ENCODE results near the gene POGLUT2. TPM values are rescaled to one million over a fixed set of nuclear protein-coding genes. Genes with fewer than 3 reads are reported as not detected.

The POGLUT2 gene
- total and polyA plus RNA-seq, 5 donors from 2014 or later, result 0.20 to 1.2 (median 0.96) TPM

DNA sequence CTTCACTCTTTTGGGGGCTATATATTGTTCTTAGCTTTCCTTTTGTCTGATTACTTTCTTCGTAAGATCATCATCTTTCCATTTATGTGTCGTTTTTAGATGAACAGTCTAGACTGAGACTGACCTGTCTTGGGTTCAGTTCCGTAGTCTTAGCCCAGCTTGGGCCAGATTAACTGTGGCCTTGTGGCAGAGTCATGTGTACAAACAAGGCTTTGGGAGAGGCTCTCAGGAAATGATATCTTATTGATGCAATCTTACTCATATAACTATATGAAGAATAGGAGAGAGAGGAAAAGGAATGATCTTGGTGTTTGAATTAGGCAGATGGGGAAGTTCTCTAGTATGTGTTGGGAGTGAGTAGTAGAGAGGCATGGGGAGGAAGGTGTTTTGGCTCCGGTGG, 40.2 kb upstream of the POGLUT2 start:
- Histone ChIP-seq H3K27me3 (ENCODE audit: control insufficient read depth, insufficient read depth, low read length) (no peaks in the 10 kb centered on the region), H3K4me3 (ENCODE audit: low read depth, low read length) (no peak overlapping the region), H3K27ac (ENCODE audit: insufficient read depth, low read length, poor library complexity, severe bottlenecking) (no peak overlapping the region), H3K9me3 (ENCODE audit: control insufficient read depth in 2 of 2, low read length in 2 of 2) (no peaks in the 10 kb centered on the region), H3K36me3 (ENCODE audit: control insufficient read depth, insufficient read depth, low read length) (no peaks in the 10 kb centered on the region), H3K4me1 (ENCODE audit: control insufficient read depth, insufficient read depth, low read length, poor library complexity, severe bottlenecking) (no peaks in the 10 kb centered on the region)
- Mint-ChIP-seq H3K4me1 (peaks cover 0 to 7% (median 0%) of the 10 kb centered on the region in 4 donors), H3K4me3 (no peak overlapping the region), H3K36me3 (peaks cover 25% of the 10 kb centered on the region), H3K9me3 (no peaks in the 10 kb centered on the region), H3K27ac (no peak overlapping the region), H3K27me3 (no peaks in the 10 kb centered on the region)
- no peak for ATAC-seq (ENCODE audit: low read depth in 2 of 2)
- DNase-seq, result no peak

DNA sequence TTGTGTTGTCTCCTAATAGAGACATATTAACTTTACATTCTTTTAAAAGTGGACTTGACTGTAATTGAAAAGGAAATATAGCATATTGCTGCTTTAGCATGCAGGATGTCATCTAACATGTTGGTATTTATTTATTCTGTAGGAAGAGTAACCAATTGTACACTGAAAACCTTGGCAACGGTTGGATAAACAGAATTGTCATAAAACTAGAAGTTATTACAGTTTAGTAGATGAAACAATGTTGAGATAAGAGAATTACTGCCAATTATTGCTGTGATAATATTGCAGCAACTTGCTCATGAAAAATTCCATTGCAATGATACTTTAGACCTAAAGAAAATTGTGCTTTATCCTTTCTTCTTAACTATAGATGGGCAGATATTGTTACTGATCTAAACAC, 39.5 kb upstream of the POGLUT2 start:
- ATAC-seq (ENCODE audit: low read depth in 2 of 2), result no peak
- H3K27me3 ChIP-seq (ENCODE audit: control insufficient read depth, insufficient read depth, low read length), result no peaks in the 10 kb centered on the region
- H3K9me3 ChIP-seq (ENCODE audit: control insufficient read depth in 2 of 2, low read length in 2 of 2), result no peaks in the 10 kb centered on the region
- H3K4me1 ChIP-seq (ENCODE audit: control insufficient read depth, insufficient read depth, low read length, poor library complexity, severe bottlenecking), result no peaks in the 10 kb centered on the region
- no peak overlapping the region for H3K27ac ChIP-seq (ENCODE audit: insufficient read depth, low read length, poor library complexity, severe bottlenecking)
- no peak overlapping the region for H3K4me3 ChIP-seq (ENCODE audit: low read depth, low read length)
- Mint-ChIP-seq H3K4me3 (no peak overlapping the region), H3K36me3 (peaks cover 25% of the 10 kb centered on the region), H3K4me1 (no peaks in the 10 kb centered on the region), H3K27ac (no peak overlapping the region), H3K9me3 (no peaks in the 10 kb centered on the region), H3K27me3 (no peaks in the 10 kb centered on the region)
- no peak for DNase-seq
- H3K36me3 ChIP-seq (ENCODE audit: control insufficient read depth, insufficient read depth, low read length), result no peaks in the 10 kb centered on the region

DNA sequence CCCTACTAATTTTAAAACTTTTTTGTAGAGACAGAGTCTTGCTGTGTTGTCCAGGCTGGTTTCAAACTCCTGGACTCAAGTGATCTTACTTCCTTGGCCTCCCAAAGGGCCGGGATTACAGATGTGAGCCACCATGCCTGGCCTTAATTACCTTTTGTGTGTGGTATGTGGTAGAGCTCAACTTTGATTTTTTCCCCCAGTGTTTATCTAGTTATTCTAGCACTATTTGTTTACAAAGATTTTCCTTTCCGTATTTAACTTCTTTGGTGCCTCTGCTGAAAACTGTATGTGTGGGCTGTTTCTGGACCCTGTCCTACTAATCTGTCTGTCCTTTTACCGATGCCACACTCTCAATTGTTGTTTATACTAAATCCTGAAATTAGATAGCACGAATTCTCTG, 37.7 kb upstream of the POGLUT2 start:
- Mint-ChIP-seq H3K36me3 (peaks cover 29% of the 10 kb centered on the region), H3K9me3 (no peaks in the 10 kb centered on the region), H3K4me1 (no peaks in the 10 kb centered on the region), H3K27me3 (no peaks in the 10 kb centered on the region), H3K4me3 (no peak overlapping the region), H3K27ac (no peak overlapping the region)
- Histone ChIP-seq H3K9me3 (ENCODE audit: control insufficient read depth in 2 of 2, low read length in 2 of 2) (no peaks in the 10 kb centered on the region), H3K4me3 (ENCODE audit: low read depth, low read length) (no peak overlapping the region), H3K36me3 (ENCODE audit: control insufficient read depth, insufficient read depth, low read length) (no peaks in the 10 kb centered on the region), H3K4me1 (ENCODE audit: control insufficient read depth, insufficient read depth, low read length, poor library complexity, severe bottlenecking) (no peaks in the 10 kb centered on the region), H3K27ac (ENCODE audit: insufficient read depth, low read length, poor library complexity, severe bottlenecking) (no peak overlapping the region), H3K27me3 (ENCODE audit: control insufficient read depth, insufficient read depth, low read length) (no peaks in the 10 kb centered on the region)
- DNase-seq, result no peak
- ATAC-seq (ENCODE audit: low read depth in 2 of 2), result no peak

- ATAC-seq (ENCODE audit: low read depth in 2 of 2) (no peak), DNase-seq (no peak)
- no peak overlapping the region for H3K4me3 Mint-ChIP-seq
- no peaks in the 10 kb centered on the region for H3K9me3 ChIP-seq (ENCODE audit: control insufficient read depth in 2 of 2, low read length in 2 of 2)
- H3K36me3 Mint-ChIP-seq, result peaks cover 16% of the 10 kb centered on the region
- no peaks in the 10 kb centered on the region for H3K4me1 Mint-ChIP-seq
- H3K27me3 ChIP-seq (ENCODE audit: control insufficient read depth, insufficient read depth, low read length), result no peaks in the 10 kb centered on the region
- no peak overlapping the region for H3K27ac Mint-ChIP-seq
- no peaks in the 10 kb centered on the region for H3K4me1 ChIP-seq (ENCODE audit: control insufficient read depth, insufficient read depth, low read length, poor library complexity, severe bottlenecking)
- no peak overlapping the region for H3K4me3 ChIP-seq (ENCODE audit: low read depth, low read length)
- H3K27ac ChIP-seq (ENCODE audit: insufficient read depth, low read length, poor library complexity, severe bottlenecking), result no peak overlapping the region
- no peaks in the 10 kb centered on the region for H3K27me3 Mint-ChIP-seq
- no peaks in the 10 kb centered on the region for H3K36me3 ChIP-seq (ENCODE audit: control insufficient read depth, insufficient read depth, low read length)
- H3K9me3 Mint-ChIP-seq, result no peaks in the 10 kb centered on the region
Observed at GRCh38 chr13:102830646-102831045, 31.9 kb upstream of the POGLUT2 start.

DNA sequence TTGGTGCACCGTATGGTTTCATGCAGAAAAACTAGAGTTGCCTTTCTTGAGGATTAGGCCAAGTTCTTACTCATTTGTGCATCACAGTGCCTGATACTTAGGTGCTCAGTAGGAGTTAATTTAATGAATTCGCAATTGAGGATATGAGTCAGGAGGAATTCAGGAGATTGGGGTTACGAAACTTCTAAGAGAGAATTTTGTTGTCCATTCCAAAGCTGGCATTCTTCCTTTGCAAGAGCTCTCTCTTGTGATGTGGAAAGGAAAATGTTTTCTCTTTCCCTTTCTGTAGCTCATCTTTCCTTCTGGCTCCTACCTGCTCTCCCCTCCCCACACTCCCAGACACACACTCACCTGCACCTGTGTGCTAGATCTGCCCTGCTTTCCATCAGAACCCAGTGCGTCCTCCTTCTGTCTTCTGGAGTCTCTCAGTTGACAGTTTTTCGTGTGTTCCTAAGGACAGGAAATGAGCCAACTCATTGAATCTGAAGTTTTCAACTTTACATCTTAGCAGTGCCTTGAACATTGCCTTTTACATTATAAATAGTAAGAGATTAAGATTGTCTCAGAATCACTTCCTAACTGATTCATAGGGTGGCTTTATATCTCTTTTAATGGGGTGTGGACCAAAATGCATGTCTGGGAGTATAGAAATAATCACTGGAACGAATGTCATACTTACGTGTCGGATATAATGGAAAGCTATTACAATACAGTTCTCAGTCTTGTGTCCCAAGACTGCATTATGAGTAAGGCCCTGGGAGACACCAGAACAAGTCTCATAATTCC, 27.3 kb upstream of the POGLUT2 start:
- DNase-seq (no peak), ATAC-seq (ENCODE audit: low read depth in 2 of 2) (no peak)
- Histone ChIP-seq H3K27ac (ENCODE audit: insufficient read depth, low read length, poor library complexity, severe bottlenecking) (no peak overlapping the region), H3K4me1 (ENCODE audit: control insufficient read depth, insufficient read depth, low read length, poor library complexity, severe bottlenecking) (no peaks in the 10 kb centered on the region), H3K27me3 (ENCODE audit: control insufficient read depth, insufficient read depth, low read length) (no peaks in the 10 kb centered on the region), H3K4me3 (ENCODE audit: low read depth, low read length) (no peak overlapping the region), H3K36me3 (ENCODE audit: control insufficient read depth, insufficient read depth, low read length) (peaks cover 12% of the 10 kb centered on the region), H3K9me3 (ENCODE audit: control insufficient read depth in 2 of 2, low read length in 2 of 2) (no peaks in the 10 kb centered on the region)
- no peaks in the 10 kb centered on the region for H3K9me3 Mint-ChIP-seq
- no peaks in the 10 kb centered on the region for H3K27me3 Mint-ChIP-seq
- no peak overlapping the region for H3K4me3 Mint-ChIP-seq
- H3K27ac Mint-ChIP-seq, result no peak overlapping the region
- peaks cover 15% of the 10 kb centered on the region for H3K36me3 Mint-ChIP-seq
- no peaks in the 10 kb centered on the region for H3K4me1 Mint-ChIP-seq

- H3K27me3 ChIP-seq (ENCODE audit: control insufficient read depth, insufficient read depth, low read length), result no peaks in the 10 kb centered on the region
- H3K9me3 ChIP-seq (ENCODE audit: control insufficient read depth in 2 of 2, low read length in 2 of 2), result no peaks in the 10 kb centered on the region
- ATAC-seq (ENCODE audit: low read depth in 2 of 2), result no peak
- H3K36me3 Mint-ChIP-seq, result peaks cover 15% of the 10 kb centered on the region
- no peak for DNase-seq
- H3K27ac Mint-ChIP-seq, result no peak overlapping the region
- H3K4me3 ChIP-seq (ENCODE audit: low read depth, low read length), result no peak overlapping the region
- H3K36me3 ChIP-seq (ENCODE audit: control insufficient read depth, insufficient read depth, low read length), result peaks cover 12% of the 10 kb centered on the region
- H3K4me3 Mint-ChIP-seq, result no peak overlapping the region
- H3K4me1 ChIP-seq (ENCODE audit: control insufficient read depth, insufficient read depth, low read length, poor library complexity, severe bottlenecking), result no peaks in the 10 kb centered on the region
- H3K27me3 Mint-ChIP-seq, result no peaks in the 10 kb centered on the region
- H3K4me1 Mint-ChIP-seq, result no peaks in the 10 kb centered on the region
- no peaks in the 10 kb centered on the region for H3K9me3 Mint-ChIP-seq
- no peak overlapping the region for H3K27ac ChIP-seq (ENCODE audit: insufficient read depth, low read length, poor library complexity, severe bottlenecking)
Observed at GRCh38 chr13:102825400-102825799, 26.6 kb upstream of the POGLUT2 start.

GRCh38 chr13:102817907-102818306, 19.1 kb upstream of the POGLUT2 start:
- Histone ChIP-seq H3K27me3 (ENCODE audit: control insufficient read depth, insufficient read depth, low read length) (no peaks in the 10 kb centered on the region), H3K27ac (ENCODE audit: insufficient read depth, low read length, poor library complexity, severe bottlenecking) (no peak overlapping the region), H3K36me3 (ENCODE audit: control insufficient read depth, insufficient read depth, low read length) (peaks cover 6% of the 10 kb centered on the region), H3K4me3 (ENCODE audit: low read depth, low read length) (no peak overlapping the region), H3K9me3 (ENCODE audit: control insufficient read depth in 2 of 2, low read length in 2 of 2) (no peaks in the 10 kb centered on the region), H3K4me1 (ENCODE audit: control insufficient read depth, insufficient read depth, low read length, poor library complexity, severe bottlenecking) (no peaks in the 10 kb centered on the region)
- ATAC-seq (ENCODE audit: low read depth in 2 of 2) (no peak), DNase-seq (no peak)
- no peaks in the 10 kb centered on the region for H3K27me3 Mint-ChIP-seq
- no peak overlapping the region for H3K27ac Mint-ChIP-seq
- peaks cover 25% of the 10 kb centered on the region for H3K36me3 Mint-ChIP-seq
- no peaks in the 10 kb centered on the region for H3K9me3 Mint-ChIP-seq
- peaks cover 5 to 11% (median 7%) of the 10 kb centered on the region in 4 donors for H3K4me1 Mint-ChIP-seq
- no peak overlapping the region for H3K4me3 Mint-ChIP-seq

DNA sequence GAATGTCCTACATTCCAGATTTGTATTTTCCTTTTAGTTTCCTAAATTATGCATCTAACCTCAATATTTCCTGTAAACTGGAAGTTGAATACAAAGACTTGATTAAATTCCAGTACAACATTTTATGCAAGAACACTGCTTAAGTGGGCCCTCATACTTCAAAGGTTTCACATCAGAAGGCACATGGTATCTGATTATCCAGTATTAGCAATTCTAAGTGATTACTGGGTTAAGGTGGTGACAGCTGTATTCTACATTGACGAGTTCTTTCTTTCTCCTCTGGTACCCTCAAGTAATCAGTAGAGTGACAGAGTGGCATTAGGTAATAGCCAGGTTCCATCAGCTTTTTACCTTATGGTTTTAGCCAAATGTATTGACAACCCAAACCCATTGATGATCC, 18.5 kb upstream of the POGLUT2 start:
- H3K27ac Mint-ChIP-seq, result no peak overlapping the region

More for the DNA sequence above, 18.5 kb upstream of the POGLUT2 start:
- ATAC-seq (ENCODE audit: low read depth in 2 of 2), result no peak
- Mint-ChIP-seq H3K36me3 (peaks cover 21% of the 10 kb centered on the region), H3K27me3 (no peaks in the 10 kb centered on the region), H3K4me3 (no peak overlapping the region), H3K9me3 (peaks cover 0 to under 1% (median 0%) of the 10 kb centered on the region in 7 donors), H3K4me1 (peaks cover 5 to 11% (median 7%) of the 10 kb centered on the region in 4 donors)
- peaks cover 5% of the 10 kb centered on the region for H3K36me3 ChIP-seq (ENCODE audit: control insufficient read depth, insufficient read depth, low read length)
- H3K4me1 ChIP-seq (ENCODE audit: control insufficient read depth, insufficient read depth, low read length, poor library complexity, severe bottlenecking), result no peaks in the 10 kb centered on the region
- no peaks in the 10 kb centered on the region for H3K27me3 ChIP-seq (ENCODE audit: control insufficient read depth, insufficient read depth, low read length)
- DNase-seq, result no peak
- no peak overlapping the region for H3K4me3 ChIP-seq (ENCODE audit: low read depth, low read length)
- no peak overlapping the region for H3K27ac ChIP-seq (ENCODE audit: insufficient read depth, low read length, poor library complexity, severe bottlenecking)
- no peaks in the 10 kb centered on the region for H3K9me3 ChIP-seq (ENCODE audit: control insufficient read depth in 2 of 2, low read length in 2 of 2)
